HFFc6 (cell line): ENCODE results near the gene LINGO3. TPM values are rescaled to one million over a fixed set of nuclear protein-coding genes. Genes with fewer than 3 reads are reported as not detected.

Experiments
- DNase-seq: peaks from one replicate; pipeline ENCODE4 v3.0.0-alpha.2; 2018
- H3K27ac Mint-ChIP-seq: 2 replicates; pipeline ENCODE4 v1.8.0; 2020; ENCODE audit warnings: mild to moderate bottlenecking, mixed read lengths
- H3K27me3 Mint-ChIP-seq: 2 replicates; pipeline ENCODE4 v1.8.0; 2021; ENCODE audit warnings: mild to moderate bottlenecking, moderate library complexity, mixed read lengths; ENCODE audit not compliant: insufficient read depth
- H3K36me3 Mint-ChIP-seq: 2 replicates; pipeline ENCODE4 v1.8.0; 2021; ENCODE audit warnings: low read depth, mixed read lengths
- H3K4me1 Mint-ChIP-seq: 2 replicates; pipeline ENCODE4 v1.8.0; 2020; ENCODE audit warnings: low read depth, mixed read lengths
- H3K4me3 Mint-ChIP-seq: 2 replicates; pipeline ENCODE4 v1.8.0; 2020; ENCODE audit warnings: mild to moderate bottlenecking, moderate library complexity, mixed read lengths
- H3K9me3 Mint-ChIP-seq: 2 replicates; pipeline ENCODE4 v1.8.0; 2020; ENCODE audit warnings: mild to moderate bottlenecking, mixed read lengths
- CTCF ChIP-seq: fragments of 200-600 bp; sonication (generic); IDR thresholded peaks from 2 replicates; pipeline ENCODE4 v1.5.0; 2021; ENCODE audit warnings: antibody characterized with exemption, mild to moderate bottlenecking
- total RNA-seq, 6 experiments: library from RNA; stranded (reverse); fragmentation: NEBNext Ultra II Directional; extraction: Animal tissue kit (Norgen Biotek cat#: 25700); gene quantifications; 2 replicates in 1 of 6; 3 replicates in 5 of 6; pipeline ENCODE4 v1.2.3, GENCODE V29; 2021

The LINGO3 gene
- total RNA-seq, 6 experiments from 2014 or later: not detected

DNA sequence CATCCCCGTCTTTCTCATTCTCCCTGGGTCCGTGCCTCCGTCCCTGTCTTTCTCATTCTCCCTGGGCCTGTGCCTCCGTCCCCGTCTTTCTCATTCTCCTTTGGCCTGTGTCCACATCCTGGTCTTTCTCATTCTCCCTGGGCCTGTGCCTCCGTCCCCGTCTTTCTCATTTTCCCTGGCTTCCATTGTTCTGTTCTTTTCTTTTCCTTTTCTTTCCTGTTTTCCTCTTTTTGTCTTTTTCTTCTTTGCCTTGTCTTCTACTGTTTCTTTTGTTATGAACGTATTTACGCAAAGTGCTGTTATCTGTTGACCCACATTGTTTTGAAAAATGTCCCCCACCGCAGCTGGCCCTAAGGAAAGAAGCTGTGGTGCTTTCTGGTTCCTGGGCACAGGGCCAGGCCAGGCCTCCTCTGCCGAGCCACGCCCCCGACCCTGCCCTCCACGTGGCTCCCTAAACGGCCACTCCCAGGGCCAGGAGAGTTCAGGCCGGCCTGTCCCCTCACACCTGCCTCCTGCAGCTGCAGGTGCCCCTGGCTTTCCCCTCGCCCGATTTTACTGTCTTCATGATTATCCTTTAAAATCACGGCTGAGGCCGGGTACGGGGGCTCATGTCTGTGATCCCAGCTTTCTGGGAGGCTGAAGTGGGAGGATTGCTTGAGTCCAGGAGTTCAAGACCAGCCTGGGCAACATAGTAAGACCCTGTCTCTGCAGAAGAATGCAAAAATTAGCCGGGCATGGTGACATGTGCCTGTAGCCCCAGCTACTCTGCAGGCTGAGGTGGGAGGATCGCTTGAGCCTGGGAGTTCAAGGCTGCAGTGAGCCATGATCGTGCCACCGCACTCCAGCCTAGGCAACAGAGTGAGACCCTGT, 38.1 kb upstream of the LINGO3 start:
- no peak for DNase-seq
- Mint-ChIP-seq H3K36me3 (peaks cover 7% of the 10 kb centered on the region; the same call in 1 of the 2 replicates), H3K27ac (no peak overlapping the region), H3K27me3 (no peaks in the 10 kb centered on the region), H3K4me1 (no peaks in the 10 kb centered on the region), H3K9me3 (no peaks in the 10 kb centered on the region), H3K4me3 (no peak overlapping the region)
- no peak for TF ChIP-seq CTCF

- no peaks in the 10 kb centered on the region for H3K27me3 Mint-ChIP-seq
These were observed 37.1 kb upstream of the LINGO3 start for GRCh38 chr19:2345076-2345475.

DNA sequence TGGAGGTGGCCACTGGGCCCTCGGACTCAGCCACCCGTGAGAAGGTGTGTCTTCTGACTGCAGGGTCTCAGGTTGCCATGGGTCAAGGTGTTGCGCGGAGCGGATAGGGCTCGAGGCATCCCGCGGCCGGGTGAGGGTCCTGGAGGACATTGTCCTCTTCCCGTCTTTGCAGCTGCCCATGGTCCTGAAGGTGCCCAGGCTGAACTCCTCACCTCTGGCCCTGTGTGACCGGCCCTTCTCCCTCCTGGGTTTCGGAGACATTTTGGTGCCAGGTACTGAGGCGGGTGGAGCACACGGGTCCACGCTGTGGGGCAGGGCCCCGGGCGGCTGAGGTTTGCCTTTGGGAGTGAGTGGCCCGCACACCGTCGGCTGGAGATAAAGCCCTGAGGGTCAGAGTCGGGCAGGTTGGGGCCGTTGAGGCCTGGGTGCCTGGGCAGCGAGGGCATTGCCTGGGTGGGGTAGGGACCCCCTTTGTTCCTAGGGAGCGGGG, 36.5 kb upstream of the LINGO3 start:
- H3K4me1 Mint-ChIP-seq: no peaks in the 10 kb centered on the region
- DNase-seq: no peak
- H3K9me3 Mint-ChIP-seq: no peaks in the 10 kb centered on the region
- peaks cover 7% of the 10 kb centered on the region; the same call in 1 of the 2 replicates for H3K36me3 Mint-ChIP-seq
- TF ChIP-seq CTCF: no peak
- H3K4me3 Mint-ChIP-seq: no peak overlapping the region
- no peaks in the 10 kb centered on the region for H3K27me3 Mint-ChIP-seq
- no peak overlapping the region for H3K27ac Mint-ChIP-seq

More at GRCh38 chr19:2345076-2345475, 37.1 kb upstream of the LINGO3 start:
- Mint-ChIP-seq H3K4me3 (no peak overlapping the region), H3K36me3 (peaks cover 7% of the 10 kb centered on the region; the same call in 1 of the 2 replicates), H3K27ac (no peak overlapping the region), H3K9me3 (no peaks in the 10 kb centered on the region), H3K4me1 (no peaks in the 10 kb centered on the region)
- DNase-seq: no peak
- TF ChIP-seq CTCF: no peak

DNA sequence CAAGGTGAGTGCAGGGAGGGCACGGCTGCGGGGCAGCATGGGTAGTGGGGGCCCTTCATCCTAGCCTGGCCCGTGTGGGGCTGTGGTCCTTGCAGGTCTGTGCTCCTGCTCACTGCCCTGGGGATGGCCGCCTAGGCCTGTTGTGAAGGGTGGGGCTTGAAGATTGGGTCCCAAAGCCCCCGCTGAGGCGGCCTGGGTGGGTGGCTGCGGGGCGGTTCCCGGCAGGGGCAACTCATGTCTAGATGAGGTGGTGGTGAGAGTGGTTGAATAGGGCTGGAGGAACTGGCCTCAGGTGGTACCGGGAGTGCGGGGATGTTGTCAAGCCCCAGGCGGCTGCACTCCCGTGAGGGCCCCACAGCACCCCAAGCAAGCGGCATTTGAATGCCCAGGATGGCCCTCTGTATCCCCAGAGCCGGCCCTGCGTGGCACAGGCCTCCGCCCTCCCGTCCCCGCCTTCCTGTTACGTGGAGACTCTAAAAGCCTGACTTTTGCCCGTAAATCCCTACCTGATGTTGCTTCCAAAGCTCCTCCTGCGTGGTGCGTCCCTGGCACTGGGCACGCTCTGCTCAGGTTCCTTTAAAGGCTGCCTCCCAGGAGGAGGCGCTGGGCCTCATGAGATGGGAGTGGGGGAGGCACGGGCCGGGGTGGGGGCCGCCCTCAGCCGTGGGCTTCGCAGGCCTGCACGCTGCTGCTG, 35.5 kb upstream of the LINGO3 start:
- no peak overlapping the region for H3K27ac Mint-ChIP-seq
- H3K4me3 Mint-ChIP-seq: no peak overlapping the region
- DNase-seq: no peak
- no peak for TF ChIP-seq CTCF
- H3K27me3 Mint-ChIP-seq: no peaks in the 10 kb centered on the region
- H3K36me3 Mint-ChIP-seq: peaks cover 7% of the 10 kb centered on the region; the same call in 1 of the 2 replicates
- no peaks in the 10 kb centered on the region for H3K4me1 Mint-ChIP-seq
- H3K9me3 Mint-ChIP-seq: no peaks in the 10 kb centered on the region

- H3K4me1 Mint-ChIP-seq: no peaks in the 10 kb centered on the region
- TF ChIP-seq CTCF: no peak
- DNase-seq: no peak
- no peak overlapping the region for H3K27ac Mint-ChIP-seq
- H3K4me3 Mint-ChIP-seq: no peak overlapping the region
- H3K9me3 Mint-ChIP-seq: no peaks in the 10 kb centered on the region
- no peaks in the 10 kb centered on the region for H3K27me3 Mint-ChIP-seq
- H3K36me3 Mint-ChIP-seq: peaks cover 7% of the 10 kb centered on the region; the same call in 1 of the 2 replicates
These were observed 34.8 kb upstream of the LINGO3 start for GRCh38 chr19:2342656-2343288.
